SU-DHL-6 (cell line): ENCODE data around the gene ST6GALNAC3.

Source experiments
- H2AFZ ChIP-seq: fragments of 200-600 bp; sonication (generic); 2 replicates; pipeline ENCODE4 v1.6.1; 2014; ENCODE audit warnings: low read depth, mild to moderate bottlenecking, moderate library complexity, mixed read lengths, antibody characterized with exemption, low read length; ENCODE audit not compliant: severe bottlenecking
- H3F3A ChIP-seq: fragments of 200-600 bp; shearing (Covaris generic); 2 replicates; pipeline ENCODE4 v1.6.0; 2016; ENCODE audit warnings: antibody characterized with exemption, mild to moderate bottlenecking; ENCODE audit not compliant: insufficient read depth
- H3K27ac ChIP-seq: fragments of 200-600 bp; sonication (generic); 2 replicates; pipeline ENCODE4 v1.5.1; 2016; ENCODE audit warnings: low read depth, mild to moderate bottlenecking, low read length, moderate library complexity, mixed read lengths
- H3K27me3 ChIP-seq: fragments of 200-600 bp; sonication (generic), shearing (Covaris generic); 2 replicates; pipeline ENCODE4 v1.6.0; 2014; ENCODE audit warnings: mild to moderate bottlenecking, low read length
- H3K36me3 ChIP-seq: fragments of 200-600 bp; sonication (generic); 2 replicates; pipeline ENCODE4 v1.6.1; 2014; ENCODE audit warnings: mild to moderate bottlenecking, low read length, mixed read lengths
- H3K4me2 ChIP-seq: fragments of 300-600, 200-600 bp; shearing (Covaris generic), sonication (generic); 2 replicates; pipeline ENCODE4 v1.6.0; 2014; ENCODE audit warnings: low read length, low read depth, mild to moderate bottlenecking; ENCODE audit not compliant: poor library complexity, severe bottlenecking
- H3K4me3 ChIP-seq: fragments of 200-600 bp; sonication (generic); 2 replicates; pipeline ENCODE4 v1.5.1; 2014; ENCODE audit warnings: antibody characterized with exemption, low read length, mild to moderate bottlenecking, mixed read lengths; ENCODE audit not compliant: insufficient read depth, poor library complexity, severe bottlenecking
- H3K79me2 ChIP-seq: fragments of 200-600 bp; sonication (generic); 2 replicates; pipeline ENCODE4 v1.6.1; 2014; ENCODE audit warnings: mild to moderate bottlenecking, low read length, moderate library complexity; ENCODE audit not compliant: insufficient read depth
- H3K9ac ChIP-seq: fragments of 200-600 bp; sonication (generic); 2 replicates; pipeline ENCODE4 v1.7.0; 2014; ENCODE audit warnings: mild to moderate bottlenecking, low read length
- H3K9me2 ChIP-seq: fragments of 200-600 bp; sonication (generic); replicated peaks from 2 replicates; pipeline ENCODE4 v1.6.1; 2014; ENCODE audit warnings: low read length; ENCODE audit not compliant: insufficient read depth
- H3K9me3 ChIP-seq: fragments of 200-600 bp; sonication (generic); 2 replicates; pipeline ENCODE4 v1.6.1; 2014; ENCODE audit warnings: low read length, mixed read lengths; ENCODE audit not compliant: insufficient read depth
- H4K20me1 ChIP-seq: fragments of 200-600 bp; sonication (generic); 2 replicates; pipeline ENCODE4 v1.6.1; 2014; ENCODE audit warnings: low read depth, mild to moderate bottlenecking, antibody characterized with exemption, low read length, moderate library complexity, mixed read lengths
- CTCF ChIP-seq: fragments of 200-600 bp; sonication (generic); IDR thresholded peaks from one replicate; pipeline ENCODE4 v1.5.1; 2017; ENCODE audit warnings: antibody characterized with exemption, mild to moderate bottlenecking, low read length, moderate library complexity; ENCODE audit not compliant: insufficient read depth, poor library complexity, severe bottlenecking
- EZH2phosphoT487 ChIP-seq: fragments of 200-600 bp; sonication (generic), shearing (Covaris generic); conservative IDR thresholded peaks from 2 replicates; pipeline ENCODE4 v1.6.1; 2018; ENCODE audit warnings: mild to moderate bottlenecking, antibody characterized with exemption, low read length, moderate library complexity, mixed read lengths

ST6GALNAC3 gene

GRCh38 chr1:76269155-76269554 is 194.6 kb downstream of the ST6GALNAC3 start:
- no peaks in the 10 kb centered on the region for H3K9me3 ChIP-seq
- no peaks in the 10 kb centered on the region for H3K79me2 ChIP-seq
- H3F3A ChIP-seq = no peaks in the 10 kb centered on the region
- H3K27ac ChIP-seq = no peak overlapping the region
- TF ChIP-seq EZH2phosphoT487 (no peak), CTCF (no peak)
- no peaks in the 10 kb centered on the region for H3K9me2 ChIP-seq
- no peaks in the 10 kb centered on the region for H3K36me3 ChIP-seq
- H3K9ac ChIP-seq = no peak overlapping the region
- H3K4me3 ChIP-seq = no peak overlapping the region
- H2AFZ ChIP-seq = no peak overlapping the region
- no peak overlapping the region for H3K4me2 ChIP-seq
- H4K20me1 ChIP-seq = no peaks in the 10 kb centered on the region
- H3K27me3 ChIP-seq = no peaks in the 10 kb centered on the region

GRCh38 chr1:76274302-76274701 is 199.8 kb downstream of the ST6GALNAC3 start:
- no peak for TF ChIP-seq CTCF
- no peak for TF ChIP-seq EZH2phosphoT487
- H3K9me3 ChIP-seq = no peaks in the 10 kb centered on the region
- no peaks in the 10 kb centered on the region for H3K79me2 ChIP-seq
- H3K27me3 ChIP-seq = no peaks in the 10 kb centered on the region
- no peak overlapping the region for H3K9ac ChIP-seq
- H3F3A ChIP-seq = no peaks in the 10 kb centered on the region
- H3K36me3 ChIP-seq = no peaks in the 10 kb centered on the region
- no peak overlapping the region for H3K27ac ChIP-seq
- H2AFZ ChIP-seq = no peak overlapping the region
- H3K4me2 ChIP-seq = no peak overlapping the region
- no peaks in the 10 kb centered on the region for H3K9me2 ChIP-seq
- H4K20me1 ChIP-seq = no peaks in the 10 kb centered on the region
- H3K4me3 ChIP-seq = no peak overlapping the region

GRCh38 chr1:76274718-76275117 is 200.2 kb downstream of the ST6GALNAC3 start:
- no peaks in the 10 kb centered on the region for H3K27me3 ChIP-seq
- no peak overlapping the region for H3K27ac ChIP-seq
- H2AFZ ChIP-seq = no peak overlapping the region
- no peaks in the 10 kb centered on the region for H3K79me2 ChIP-seq
- H3F3A ChIP-seq = no peaks in the 10 kb centered on the region
- no peaks in the 10 kb centered on the region for H4K20me1 ChIP-seq
- no peaks in the 10 kb centered on the region for H3K9me3 ChIP-seq
- no peaks in the 10 kb centered on the region for H3K9me2 ChIP-seq
- H3K36me3 ChIP-seq = no peaks in the 10 kb centered on the region
- no peak overlapping the region for H3K4me2 ChIP-seq
- no peak overlapping the region for H3K9ac ChIP-seq
- TF ChIP-seq EZH2phosphoT487 = no peak
- no peak for TF ChIP-seq CTCF
- no peak overlapping the region for H3K4me3 ChIP-seq

- Histone ChIP-seq H3K9ac (no peak overlapping the region), H3K27me3 (no peaks in the 10 kb centered on the region), H3K36me3 (no peaks in the 10 kb centered on the region), H3K9me3 (no peaks in the 10 kb centered on the region), H2AFZ (no peak overlapping the region), H3K4me2 (no peak overlapping the region), H3K79me2 (no peaks in the 10 kb centered on the region), H3K4me3 (no peak overlapping the region), H3K9me2 (no peaks in the 10 kb centered on the region), H3F3A (no peaks in the 10 kb centered on the region), H4K20me1 (no peaks in the 10 kb centered on the region), H3K27ac (no peak overlapping the region)
- TF ChIP-seq CTCF = no peak
- TF ChIP-seq EZH2phosphoT487 = no peak
Measured at GRCh38 chr1:76278711-76279100, 204.2 kb downstream of the ST6GALNAC3 start.
